ENCODE data around the gene IQSEC1.

Gene IQSEC1

GRCh38 chr3:12980596-12981290 lies 92.5 kb downstream of the IQSEC1 start:
- DNase-seq, result peak; percentile 18

- no peak for DNase-seq
Observed at GRCh38 chr3:12979947-12980487, 93.2 kb downstream of the IQSEC1 start.

DNA sequence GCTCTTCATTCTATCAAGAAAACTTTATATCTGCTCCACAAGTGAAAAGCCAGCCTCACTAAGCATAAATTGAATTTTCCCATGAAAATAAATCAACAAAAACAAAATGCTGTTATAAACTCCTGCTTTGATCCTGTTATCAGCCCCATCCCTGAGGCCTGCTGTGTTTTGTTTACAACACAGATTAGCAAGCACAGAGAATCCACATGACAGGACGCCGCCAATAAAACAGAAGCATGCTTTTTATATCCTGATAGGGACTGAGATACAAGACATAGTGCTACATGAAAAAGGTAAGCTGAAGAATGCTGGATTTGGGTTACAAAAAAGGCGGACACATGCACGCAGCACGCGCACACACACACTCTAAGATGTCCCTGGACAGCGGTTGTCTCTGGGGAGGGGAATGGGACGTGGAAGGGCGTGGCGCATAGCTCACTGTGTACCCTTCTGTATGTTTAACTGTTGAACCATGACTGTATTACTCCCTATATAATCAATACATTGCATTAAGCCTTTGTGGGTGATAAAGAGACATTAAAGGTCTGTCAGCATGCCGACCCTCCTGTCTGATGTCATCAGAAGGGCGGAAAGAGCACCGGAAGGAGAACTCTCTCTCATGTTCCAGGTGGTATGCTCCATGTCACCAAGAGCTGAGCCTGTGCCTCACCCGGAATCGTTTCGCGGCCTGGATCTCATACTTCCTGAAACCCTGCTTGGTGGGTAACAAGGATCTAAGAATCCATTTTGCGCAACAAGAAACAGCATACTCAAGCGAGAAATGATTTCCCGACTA lies 93.9 kb downstream of the IQSEC1 start:
- DNase-seq, result no peak

- DNase-seq, result no peak
Observed at GRCh38 chr3:12978682-12979081, 94.5 kb downstream of the IQSEC1 start.

GRCh38 chr3:12977117-12977808 lies 96.0 kb downstream of the IQSEC1 start:
- no peak for DNase-seq

GRCh38 chr3:12975748-12976522 lies 97.3 kb downstream of the IQSEC1 start:
- no peak for DNase-seq

DNA sequence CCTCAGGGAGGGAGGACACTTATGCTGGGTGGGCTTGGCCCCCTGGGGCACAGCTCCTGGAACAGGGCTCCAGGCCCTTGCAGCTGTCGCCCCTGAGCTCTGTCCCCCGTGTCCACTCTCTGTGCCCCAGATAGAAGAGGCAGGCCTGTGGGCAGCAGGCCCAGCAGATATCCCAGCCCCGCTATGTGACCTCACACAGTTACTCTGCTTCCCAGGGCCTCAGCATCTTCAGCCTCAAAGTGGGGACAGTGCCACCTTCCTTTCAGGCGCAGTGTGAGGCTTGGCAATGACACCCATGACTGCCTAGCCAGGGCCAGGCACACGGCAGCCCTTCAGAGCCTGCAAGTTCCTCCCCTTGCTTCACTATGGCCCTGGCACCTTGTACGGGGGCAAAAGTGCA lies 98.4 kb downstream of the IQSEC1 start:
- no peak for DNase-seq

DNA sequence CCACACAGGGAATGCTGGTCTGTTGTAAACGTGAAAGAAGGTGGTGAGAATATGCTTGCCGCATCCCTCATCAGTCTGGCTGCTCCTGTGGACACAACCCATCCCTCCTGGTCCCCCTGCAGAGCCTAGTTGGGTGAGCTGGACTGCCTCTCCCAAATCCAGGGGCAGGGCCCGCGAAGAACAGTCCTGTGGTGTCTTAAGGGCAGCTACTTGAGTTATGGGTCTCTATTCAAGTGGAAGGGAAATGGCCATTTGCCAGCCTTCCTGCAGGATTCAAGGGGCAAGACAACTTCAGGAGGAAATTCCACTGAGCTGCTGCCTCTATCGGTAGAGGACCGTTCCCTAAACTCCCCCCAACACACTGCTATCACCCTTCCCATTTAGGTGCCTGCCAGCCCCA lies 98.9 kb downstream of the IQSEC1 start:
- no peak for DNase-seq

DNA sequence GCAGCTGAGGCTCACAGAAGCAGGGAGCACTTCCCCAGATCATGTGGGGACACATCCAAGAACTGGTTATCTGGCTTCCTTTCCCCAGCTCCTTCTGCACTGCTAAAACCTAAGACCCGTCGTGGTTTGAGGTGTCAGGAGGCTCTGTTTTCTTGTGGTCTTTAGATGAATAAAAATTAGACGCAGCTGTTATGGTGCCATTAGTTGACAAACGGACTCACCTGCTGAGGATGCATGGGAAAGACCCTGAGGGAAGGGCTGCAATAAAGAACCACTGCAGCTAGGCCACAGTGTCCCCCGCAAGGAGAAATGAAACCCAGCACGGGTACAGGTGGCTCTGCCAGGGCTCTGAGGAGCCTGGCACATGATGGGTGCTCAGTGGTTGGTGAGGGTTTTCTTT lies 99.4 kb downstream of the IQSEC1 start:
- DNase-seq, result no peak

- DNase-seq, result no peak
Observed at GRCh38 chr3:12972781-12973702, 100.2 kb downstream of the IQSEC1 start.

GRCh38 chr3:12972043-12972442 lies 101.2 kb downstream of the IQSEC1 start:
- DNase-seq, result no peak

- no peak for DNase-seq
Observed at GRCh38 chr3:12970684-12971083, 102.5 kb downstream of the IQSEC1 start.

DNA sequence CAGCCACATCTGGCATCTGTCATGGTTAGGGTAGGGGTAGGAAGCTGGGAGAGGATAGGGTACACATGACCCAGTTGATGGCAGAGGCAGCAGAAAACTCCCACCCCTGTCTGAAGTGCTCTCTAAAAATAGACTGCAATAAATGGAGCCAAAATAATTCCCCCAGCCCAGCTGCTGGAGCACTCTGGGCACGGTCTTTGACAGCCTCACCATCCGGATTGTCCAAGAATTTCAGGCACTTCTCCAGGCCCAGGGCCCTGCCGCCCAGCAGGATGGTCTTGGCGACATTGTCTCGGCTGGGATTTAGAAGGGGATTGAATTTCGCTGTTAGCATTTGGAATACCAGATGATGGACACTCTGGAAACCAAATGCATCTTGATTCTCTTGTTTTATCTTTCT lies 103.7 kb downstream of the IQSEC1 start:
- DNase-seq, result no peak

GRCh38 chr3:12968541-12968940 lies 104.7 kb downstream of the IQSEC1 start:
- DNase-seq, result no peak

GRCh38 chr3:12967606-12968351 lies 105.5 kb downstream of the IQSEC1 start:
- peak; percentile 78 for DNase-seq

- DNase-seq, result no peak
Observed at GRCh38 chr3:12966847-12967605, 106.2 kb downstream of the IQSEC1 start.

DNA sequence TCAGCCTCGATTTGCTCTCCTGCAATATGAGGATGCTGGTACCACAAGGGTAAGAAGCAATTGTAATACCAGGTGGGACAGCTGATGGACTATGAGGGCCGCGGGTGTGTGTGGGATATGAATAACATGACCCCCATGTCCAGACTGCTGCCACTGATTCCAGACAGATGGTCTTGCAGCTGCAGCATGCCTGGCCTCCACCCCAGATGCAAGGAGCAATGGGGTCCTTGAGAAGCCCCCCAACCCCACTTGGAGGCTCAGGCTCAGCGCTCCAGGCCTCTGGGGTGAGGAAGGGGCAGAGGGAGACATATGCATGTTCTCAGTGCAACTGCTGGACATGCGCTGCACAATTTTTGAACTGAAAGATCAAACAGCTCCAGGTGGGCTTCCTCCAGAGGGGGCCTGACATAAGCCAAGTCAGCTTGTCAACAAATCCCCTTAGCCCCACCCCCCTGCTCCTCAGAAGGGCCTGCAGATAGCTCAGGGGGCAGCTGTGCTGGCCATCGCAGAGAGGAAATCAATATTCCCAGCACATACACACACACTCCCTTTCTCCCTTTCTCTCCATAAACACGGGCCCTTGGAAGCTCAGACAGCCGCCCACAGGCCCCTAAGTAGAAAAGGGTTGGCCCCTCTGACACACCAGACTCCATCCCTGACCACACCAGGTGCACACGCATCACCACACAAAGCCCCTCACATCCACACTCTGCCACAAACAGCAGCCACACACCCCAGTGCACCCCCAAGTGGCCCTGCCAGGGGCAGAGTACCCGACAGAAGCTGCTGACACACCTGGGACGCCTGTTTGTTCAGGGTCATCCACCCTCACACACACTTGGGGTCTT lies 107.0 kb downstream of the IQSEC1 start:
- DNase-seq, result peak; percentile 15

DNA sequence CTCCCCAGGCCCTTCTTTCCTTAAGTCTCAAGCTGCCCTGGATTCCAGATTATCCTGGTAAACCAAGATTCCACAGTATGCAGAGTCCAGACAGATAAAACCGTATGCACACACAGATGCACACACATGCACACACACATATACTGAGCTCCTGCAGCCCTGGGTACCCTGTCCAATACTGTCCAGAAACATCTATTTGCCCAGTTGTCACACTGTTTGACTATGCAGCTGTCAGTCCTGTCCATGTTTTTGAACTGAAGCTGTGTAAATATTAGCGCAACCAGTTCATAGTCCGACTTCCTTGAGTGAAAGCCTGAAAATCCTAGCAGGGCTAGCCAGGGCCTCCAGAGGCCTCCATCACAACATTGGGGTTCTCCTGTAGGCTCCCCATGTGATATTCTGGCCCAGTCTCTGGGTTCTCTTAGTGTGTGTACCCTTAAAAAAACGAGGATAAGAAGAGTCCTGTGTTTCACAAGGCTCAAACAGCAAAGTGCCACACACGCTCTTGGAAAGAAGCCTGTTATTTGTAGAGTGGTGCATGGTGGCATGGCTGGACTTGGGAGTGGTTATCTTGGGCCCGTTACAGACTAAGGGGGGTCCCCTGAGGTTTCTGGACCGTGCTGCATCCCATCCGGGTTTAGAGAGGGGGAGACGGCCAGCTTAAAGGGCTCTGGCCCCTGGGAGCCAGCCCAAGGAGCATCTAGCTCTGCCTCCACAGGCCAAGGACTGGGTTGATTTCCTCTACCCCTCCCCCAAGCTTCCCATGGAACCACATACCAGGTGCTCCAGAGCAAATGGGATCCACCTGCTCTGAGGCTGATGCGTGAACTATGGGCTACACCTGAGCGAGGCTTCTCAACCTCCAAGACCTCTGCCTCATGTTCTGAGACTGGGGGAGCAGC lies 108.3 kb downstream of the IQSEC1 start:
- no peak for DNase-seq

Measured in NCI-H2227 treated with DMSO at 0.1 percent for 48 hours (cell line).